HG02938 (cell line): ENCODE measurements around the gene LRP8.

Experiments
- ATAC-seq: cut with Tn5 transposase; IDR thresholded peaks from one replicate; pipeline ENCODE4 v1.9.1; 2021; ENCODE audit warnings: mild to moderate bottlenecking, moderate library complexity; ENCODE audit not compliant: unreplicated experiment

Gene LRP8

GRCh38 chr1:53328009-53328461 is at the start of gene LRP8:
TSS of gene LRP8 (minus strand) at chr1:53328070. CDS start at chr1:53327912, 158 bp downstream.
- ATAC-seq, result peak; percentile 32

GRCh38 chr1:53377438-53377841 is 49.6 kb upstream of the LRP8 start:
- no peak for ATAC-seq

GRCh38 chr1:53376742-53377437 is 49.0 kb upstream of the LRP8 start:
- ATAC-seq, result no peak

- ATAC-seq, result no peak
Observed at GRCh38 chr1:53376041-53376461, 48.2 kb upstream of the LRP8 start.

- ATAC-seq, result no peak
Observed at GRCh38 chr1:53375440-53375839, 47.6 kb upstream of the LRP8 start.

- ATAC-seq, result no peak
Observed at GRCh38 chr1:53373246-53373645, 45.4 kb upstream of the LRP8 start.

- no peak for ATAC-seq
Observed at GRCh38 chr1:53372501-53372951, 44.7 kb upstream of the LRP8 start.

- no peak for ATAC-seq
Observed at GRCh38 chr1:53371851-53372250, 44.0 kb upstream of the LRP8 start.

GRCh38 chr1:53371121-53371666 is 43.3 kb upstream of the LRP8 start:
- ATAC-seq, result no peak

- no peak for ATAC-seq
Observed at GRCh38 chr1:53370369-53370961, 42.6 kb upstream of the LRP8 start.

GRCh38 chr1:53369761-53370160 is 41.9 kb upstream of the LRP8 start:
- no peak for ATAC-seq

- no peak for ATAC-seq
Observed at GRCh38 chr1:53369034-53369750, 41.3 kb upstream of the LRP8 start.

GRCh38 chr1:53368314-53369033 is 40.6 kb upstream of the LRP8 start:
- ATAC-seq, result no peak

GRCh38 chr1:53367503-53368313 is 39.8 kb upstream of the LRP8 start:
- ATAC-seq, result peak; percentile 81

- ATAC-seq, result no peak
Observed at GRCh38 chr1:53366901-53367502, 39.1 kb upstream of the LRP8 start.

- ATAC-seq, result no peak
Observed at GRCh38 chr1:53365437-53366063, 37.7 kb upstream of the LRP8 start.

- no peak for ATAC-seq
Observed at GRCh38 chr1:53362851-53363642, 35.2 kb upstream of the LRP8 start.

GRCh38 chr1:53362270-53362669 is 34.4 kb upstream of the LRP8 start:
- ATAC-seq, result no peak
